AG09309 (cell line): ENCODE measurements around the gene SSBP2.

ENCODE experiments used
- DNase-seq: peaks from one replicate; pipeline ENCODE4 v3.0.0-alpha.2; 2010; ENCODE audit warnings: low read depth
- H3K4me3 ChIP-seq: 2 replicates; pipeline ENCODE4 v1.5.1; 2011; ENCODE audit warnings: mild to moderate bottlenecking, low read depth, low read length, moderate library complexity; ENCODE audit not compliant: control insufficient read depth
- TF ChIP-seq, protein P1 (sequence below): IDR thresholded peaks from 2 replicates; pipeline ENCODE4 v1.5.1; 2011; ENCODE audit warnings: mild to moderate bottlenecking, low read depth, low read length, inconsistent platforms; ENCODE audit not compliant: insufficient read depth, control insufficient read depth; ENCODE audit errors: missing control alignments

The SSBP2 gene

DNA sequence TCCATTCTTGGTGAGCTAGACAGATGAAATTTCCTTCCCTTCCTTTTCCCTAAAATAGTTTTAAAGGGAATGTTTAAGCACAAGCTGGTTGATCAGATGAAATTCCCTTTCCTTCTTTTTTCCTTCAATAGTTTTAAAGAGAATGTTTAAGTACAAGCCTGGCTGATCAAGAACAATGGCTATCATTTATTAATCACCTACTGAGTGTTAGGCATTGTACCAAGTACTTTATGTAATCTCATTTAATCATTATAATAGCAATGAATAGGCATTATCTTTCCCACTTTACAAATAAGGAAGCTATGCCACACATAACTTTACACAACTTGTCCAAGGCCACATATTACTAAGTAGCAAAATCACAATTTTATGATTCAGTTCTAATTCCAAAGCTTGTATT is 205.0 kb downstream of the SSBP2 start:
- H3K4me3 ChIP-seq: no peak overlapping the region
- DNase-seq: no peak
- TF ChIP-seq, protein P1, sequence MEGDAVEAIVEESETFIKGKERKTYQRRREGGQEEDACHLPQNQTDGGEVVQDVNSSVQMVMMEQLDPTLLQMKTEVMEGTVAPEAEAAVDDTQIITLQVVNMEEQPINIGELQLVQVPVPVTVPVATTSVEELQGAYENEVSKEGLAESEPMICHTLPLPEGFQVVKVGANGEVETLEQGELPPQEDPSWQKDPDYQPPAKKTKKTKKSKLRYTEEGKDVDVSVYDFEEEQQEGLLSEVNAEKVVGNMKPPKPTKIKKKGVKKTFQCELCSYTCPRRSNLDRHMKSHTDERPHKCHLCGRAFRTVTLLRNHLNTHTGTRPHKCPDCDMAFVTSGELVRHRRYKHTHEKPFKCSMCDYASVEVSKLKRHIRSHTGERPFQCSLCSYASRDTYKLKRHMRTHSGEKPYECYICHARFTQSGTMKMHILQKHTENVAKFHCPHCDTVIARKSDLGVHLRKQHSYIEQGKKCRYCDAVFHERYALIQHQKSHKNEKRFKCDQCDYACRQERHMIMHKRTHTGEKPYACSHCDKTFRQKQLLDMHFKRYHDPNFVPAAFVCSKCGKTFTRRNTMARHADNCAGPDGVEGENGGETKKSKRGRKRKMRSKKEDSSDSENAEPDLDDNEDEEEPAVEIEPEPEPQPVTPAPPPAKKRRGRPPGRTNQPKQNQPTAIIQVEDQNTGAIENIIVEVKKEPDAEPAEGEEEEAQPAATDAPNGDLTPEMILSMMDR: no peak

DNA sequence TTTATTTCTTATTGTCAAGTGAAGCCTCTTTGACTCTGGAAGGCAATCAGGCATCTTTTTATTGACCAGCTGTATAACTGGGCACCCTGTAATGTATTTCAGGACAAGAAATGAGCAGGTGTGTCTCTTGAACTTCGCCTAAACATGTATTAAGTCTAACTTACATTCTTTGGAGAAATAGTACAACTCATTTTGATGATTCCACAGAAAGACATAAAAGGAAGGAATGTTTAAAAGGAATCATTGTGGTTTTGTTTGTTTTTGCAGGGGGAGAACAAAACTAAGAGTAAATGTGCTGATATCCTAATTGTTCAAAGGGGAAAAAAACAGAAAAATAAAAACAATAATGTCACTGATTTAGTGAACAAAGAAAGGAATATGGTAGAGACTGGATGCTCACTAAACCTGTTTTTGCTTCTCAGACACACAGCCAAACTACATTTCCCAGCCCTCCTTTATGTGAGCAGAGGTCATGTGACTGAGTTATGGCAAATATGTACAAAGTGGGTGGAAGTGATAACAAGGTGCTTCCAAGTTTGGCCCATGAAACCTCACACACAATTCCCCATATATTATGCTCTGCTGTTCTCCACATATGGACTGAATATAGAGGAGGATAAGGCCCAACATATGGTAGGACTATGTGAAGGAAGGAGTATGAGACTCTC is 206.4 kb downstream of the SSBP2 start:
- no peak overlapping the region for H3K4me3 ChIP-seq
- TF ChIP-seq, protein P1: no peak
- DNase-seq: no peak

DNA sequence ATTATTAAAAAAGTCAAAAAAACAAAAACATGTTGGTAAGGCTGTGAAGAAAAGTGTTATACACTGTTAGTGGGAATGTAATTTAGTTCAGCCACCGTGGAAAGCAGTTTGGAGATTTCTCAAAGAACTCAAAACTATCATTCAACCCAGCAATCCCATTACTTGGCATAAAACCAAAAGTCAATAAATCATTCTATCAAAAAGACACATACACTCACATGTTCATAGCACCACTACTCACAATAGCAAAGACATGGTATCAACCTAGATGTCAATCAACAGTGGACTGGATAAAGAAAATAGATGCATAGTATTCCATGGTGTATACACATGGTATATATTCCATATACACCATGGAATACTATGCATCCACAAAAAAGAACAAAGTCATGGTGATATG is 208.7 kb downstream of the SSBP2 start:
- no peak overlapping the region for H3K4me3 ChIP-seq
- TF ChIP-seq, protein P1: no peak
- no peak for DNase-seq

DNA sequence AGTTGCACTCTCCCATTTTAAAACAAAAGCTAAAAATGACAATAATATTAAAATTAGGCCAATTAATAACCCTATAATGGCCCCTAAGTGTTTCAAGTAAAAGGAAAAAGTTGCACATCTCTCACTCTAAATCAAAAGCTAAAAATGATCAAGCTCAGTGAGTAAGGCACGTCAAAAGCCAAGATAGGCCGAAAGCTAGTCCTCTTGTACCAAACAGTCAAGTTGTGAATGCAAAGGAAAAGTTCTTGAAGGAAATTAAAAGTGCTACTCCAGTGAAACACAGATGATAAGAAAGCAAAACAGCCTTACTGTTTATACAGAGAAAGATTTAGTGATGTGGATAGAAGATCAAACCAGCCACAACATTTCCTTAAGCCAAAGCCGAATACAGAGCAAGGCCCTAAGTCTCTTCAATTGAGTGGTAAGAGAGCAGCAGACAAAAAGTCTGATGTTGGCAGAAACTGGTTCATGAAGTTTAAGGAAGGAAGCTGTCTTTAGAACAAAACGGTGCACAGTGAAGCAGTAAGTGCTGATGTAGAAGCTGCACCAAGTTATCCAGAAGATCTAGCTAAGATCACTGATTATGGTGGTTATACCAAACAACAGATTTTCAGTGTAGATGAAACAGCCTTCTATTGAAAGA is 212.9 kb downstream of the SSBP2 start:
- DNase-seq: no peak
- TF ChIP-seq, protein P1: no peak
- H3K4me3 ChIP-seq: no peak overlapping the region

DNA sequence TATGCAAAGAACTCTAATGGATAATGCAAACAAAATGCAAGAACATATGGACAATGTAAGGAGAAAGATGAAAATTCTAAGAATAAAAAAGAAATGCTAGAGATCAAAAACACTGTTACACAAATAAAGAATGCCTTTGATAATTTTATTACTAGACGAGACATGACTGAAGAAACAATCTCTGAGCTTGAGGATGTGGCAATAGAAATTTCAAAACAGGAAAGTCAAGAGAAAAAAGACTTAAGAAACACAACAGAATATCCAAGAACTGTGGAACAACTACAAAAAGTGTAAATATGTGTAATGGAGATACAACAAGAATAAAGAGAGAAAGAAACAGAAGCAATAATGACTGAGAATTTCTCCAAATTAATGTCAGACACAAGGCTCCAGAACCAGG is 216.5 kb downstream of the SSBP2 start:
- DNase-seq: no peak
- TF ChIP-seq, protein P1: no peak
- H3K4me3 ChIP-seq: no peak overlapping the region

DNA sequence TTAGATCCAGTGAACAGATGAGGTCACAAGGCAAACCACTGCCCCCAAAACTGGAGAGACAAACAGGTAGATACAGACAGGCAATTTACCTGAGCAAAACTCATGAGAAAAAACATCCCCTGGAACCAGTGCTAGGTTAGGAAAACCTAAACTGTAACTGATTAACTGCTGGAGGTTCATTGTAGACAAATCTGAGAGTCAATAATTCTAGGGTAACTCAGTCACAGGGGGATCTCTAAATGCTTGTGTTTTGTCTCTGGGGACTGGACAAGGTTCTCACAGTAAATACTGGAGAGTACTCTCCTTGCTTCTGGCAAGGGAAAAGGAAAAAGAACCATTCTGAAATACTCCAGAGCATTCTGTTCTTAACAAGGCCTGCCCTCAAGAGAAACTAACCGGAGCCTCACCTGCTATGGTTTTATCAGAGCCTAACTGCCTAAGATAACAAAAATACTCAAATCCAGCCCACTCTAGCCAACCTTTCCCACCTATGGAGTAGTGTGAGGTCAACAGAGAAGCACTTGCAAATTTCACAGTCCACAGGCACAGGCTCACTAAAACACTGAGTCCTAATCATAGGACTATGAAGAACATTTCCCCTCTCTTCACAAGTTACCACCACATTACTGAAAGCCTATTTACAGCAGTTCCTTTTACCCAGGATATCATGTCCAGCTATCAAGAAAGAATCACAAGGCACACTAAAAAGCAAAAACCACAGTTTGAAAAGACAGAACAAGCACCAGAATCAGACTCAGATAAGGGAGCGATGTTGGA is 217.1 kb downstream of the SSBP2 start:
- no peak for DNase-seq
- TF ChIP-seq, protein P1: no peak
- H3K4me3 ChIP-seq: no peak overlapping the region
